GM12878 (cell line): ENCODE data around the gene SNX30. TPM values are rescaled to one million over a fixed set of nuclear protein-coding genes. Genes with fewer than 3 reads are reported as not detected.

Experiments
- ATF2 ChIP-seq: IDR thresholded peaks from 2 replicates; pipeline ENCODE4 v1.6.1; 2012; ENCODE audit warnings: low read length, inconsistent platforms
- ESRRA ChIP-seq: IDR thresholded peaks from 2 replicates; pipeline ENCODE4 v1.6.1; 2012; ENCODE audit warnings: mild to moderate bottlenecking, low read length, improper control_type of control experiment
- MLLT1 ChIP-seq: fragments of 450-650 bp; IDR thresholded peaks from 2 replicates; pipeline ENCODE4 v1.6.1; 2016; ENCODE audit warnings: mild to moderate bottlenecking
- MTA2 ChIP-seq: fragments of 450-650 bp; IDR thresholded peaks from 2 replicates; pipeline ENCODE4 v1.6.1; 2016; ENCODE audit warnings: low read depth, mild to moderate bottlenecking, moderate library complexity
- NBN ChIP-seq: fragments of 450-650 bp; IDR thresholded peaks from 2 replicates; pipeline ENCODE4 v1.6.1; 2016
- PBX3 ChIP-seq: IDR thresholded peaks from 2 replicates; pipeline ENCODE4 v1.6.1; 2011; ENCODE audit warnings: mild to moderate bottlenecking, low read depth, low read length, moderate library complexity; ENCODE audit not compliant: insufficient replicate concordance
- RCOR1 ChIP-seq: conservative IDR thresholded peaks from 2 replicates; pipeline ENCODE4 v1.6.1; 2012; ENCODE audit warnings: low read depth, low read length, improper control_type of control experiment
- RUNX3 ChIP-seq: IDR thresholded peaks from 2 replicates; pipeline ENCODE4 v1.6.1; 2012; ENCODE audit warnings: low read length, inconsistent platforms
- SUZ12 ChIP-seq: fragments of 200-600 bp; sonication (generic); IDR thresholded peaks from one replicate; pipeline ENCODE4 v1.6.1; 2018; ENCODE audit warnings: antibody characterized with exemption, mild to moderate bottlenecking; ENCODE audit not compliant: unreplicated experiment
- TAF1 ChIP-seq: IDR thresholded peaks from 2 replicates; pipeline ENCODE4 v1.6.1; 2011; ENCODE audit warnings: mild to moderate bottlenecking, low read depth, low read length, borderline replicate concordance
- TCF12 ChIP-seq: IDR thresholded peaks from 2 replicates; pipeline ENCODE4 v1.6.1; 2011; ENCODE audit warnings: low read depth, mild to moderate bottlenecking, low read length
- polyA plus RNA-seq, 11 experiments: library from polyadenylated mRNA; depleted of rRNA in 4 of 11; unstranded in 6 of 11; stranded (reverse) in 5 of 11; fragments of >200 nt; fragmentation: Nextera tagmentation in 4 of 11; fragmentation: Illumina TruSeq in 1 of 11; extraction: Ambion mirVana in 4 of 11; extraction: Trizol in 1 of 11; gene quantifications; 1 replicate in 1 of 11; 2 replicates in 10 of 11; pipeline versions ENCODE4 v1.2.1 to v1.2.3, GENCODE V29; 2011 to 2016; ENCODE audit warnings: inconsistent platforms in 2 of 11, missing spikeins in 2 of 11, low read depth in 1 of 11
- total RNA-seq, 4 experiments: library from RNA; depleted of rRNA in 3 of 4; stranded (reverse); fragments of >200 nt in 3 of 4; fragmentation: Illumina TruSeq in 1 of 4; extraction: Trizol in 1 of 4; gene quantifications; 2 replicates each; pipeline versions ENCODE4 v1.2.1 to v1.2.3, GENCODE V29; 2013 to 2021

SNX30 gene
- total and polyA plus RNA-seq, 10 of the 15 experiments (the other 5 are each of a cell fraction or from before 2014, with no cell fraction given): 0.53 to 4.0 (median 1.5) TPM

- TF ChIP-seq RCOR1 (no peak), ESRRA (no peak), ATF2 (0 out of 2 replicates have a peak, but pooled peaks have one; percentile 12), NBN (0 out of 2 replicates have a peak, but pooled peaks have one; percentile 34), RUNX3 (peak; percentile 13; the same call in 1 of the 2 replicates), SUZ12 (no peak), MTA2 (0 out of 2 replicates have a peak, but pooled peaks have one; percentile 9), TCF12 (no peak), TAF1 (no peak), MLLT1 (no peak), PBX3 (no peak)
Observed at GRCh38 chr9:112858625-112859147, 108.1 kb downstream of the SNX30 start (continued).
